Endodermal cell (in vitro differentiated cells): ENCODE results near the gene FNBP1. TPM values are rescaled to one million over a fixed set of nuclear protein-coding genes. Genes with fewer than 3 reads are reported as not detected.
A peak's percentile ranks its signal among the peaks of the same experiment; 100 is the strongest.

ENCODE experiments used
- DNase-seq: peaks from one replicate; pipeline ENCODE4 v3.0.0-alpha.2; 2017
- H3K27ac ChIP-seq: 2 replicates; pipeline ENCODE4 v1.5.1; 2013; ENCODE audit warnings: mild to moderate bottlenecking, low read depth, low read length, moderate library complexity
- H3K27me3 ChIP-seq: 2 replicates; pipeline ENCODE4 v1.6.1; 2013; ENCODE audit warnings: mild to moderate bottlenecking, low read length, moderate library complexity; ENCODE audit not compliant: insufficient read depth, control insufficient read depth, poor library complexity, severe bottlenecking
- H3K36me3 ChIP-seq: 2 replicates; pipeline ENCODE4 v1.7.0; 2013; ENCODE audit warnings: mild to moderate bottlenecking, low read length, moderate library complexity; ENCODE audit not compliant: control insufficient read depth, insufficient read depth
- H3K4me1 ChIP-seq: one replicate; pipeline ENCODE4 v1.7.0; 2013; ENCODE audit warnings: low read length; ENCODE audit not compliant: control insufficient read depth, insufficient read depth
- H3K4me3 ChIP-seq: 2 replicates; pipeline ENCODE4 v1.5.1; 2013; ENCODE audit warnings: mild to moderate bottlenecking, low read length, moderate library complexity
- H3K9ac ChIP-seq: 2 replicates; pipeline ENCODE4 v1.6.1; 2013; ENCODE audit warnings: mild to moderate bottlenecking, low read length, moderate library complexity; ENCODE audit not compliant: poor library complexity, severe bottlenecking; ENCODE audit errors: extremely low read depth
- H3K9me3 ChIP-seq: 2 replicates; pipeline ENCODE4 v1.6.1; 2013; ENCODE audit warnings: mild to moderate bottlenecking, low read length, moderate library complexity; ENCODE audit not compliant: control insufficient read depth
- H3K27ac Mint-ChIP-seq: 2 replicates; pipeline ENCODE4 v1.8.0; 2020; ENCODE audit warnings: mixed read lengths
- H3K27me3 Mint-ChIP-seq: 2 replicates; pipeline ENCODE4 v1.8.0; 2021; ENCODE audit warnings: mild to moderate bottlenecking, mixed read lengths; ENCODE audit not compliant: insufficient read depth
- H3K36me3 Mint-ChIP-seq: 2 replicates; pipeline ENCODE4 v1.8.0; 2020; ENCODE audit warnings: low read depth, mixed read lengths
- H3K4me1 Mint-ChIP-seq: 2 replicates; pipeline ENCODE4 v1.8.0; 2020; ENCODE audit warnings: mixed read lengths
- H3K4me3 Mint-ChIP-seq: 2 replicates; pipeline ENCODE4 v1.8.0; 2020; ENCODE audit warnings: mild to moderate bottlenecking, moderate library complexity, mixed read lengths
- H3K9me3 Mint-ChIP-seq: 2 replicates; pipeline ENCODE4 v1.8.0; 2020; ENCODE audit warnings: mild to moderate bottlenecking, mixed read lengths
- WGBS, 2 experiments: methylation state at CpG; one replicate each; pipeline versions ENCODE4 v1.1.5 to v1.1.7; 2013; ENCODE audit warnings: missing lambda C conversion rate in 2 of 2, mixed read lengths in 1 of 2; ENCODE audit not compliant: insufficient coverage in 1 of 2, insufficient read length in 1 of 2; 5-methylcytosine and 5-hydroxymethylcytosine counted together
- total RNA-seq, 2 donors: library from RNA; stranded (reverse); fragmentation: NEBNext Ultra II Directional in 1 of 2; extraction: Animal tissue kit (Norgen Biotek cat#: 25700) in 1 of 2; gene quantifications; 2 replicates in 1 of 2; 3 replicates in 1 of 2; pipeline ENCODE4 v1.2.1, GENCODE V29; 2021
- TF ChIP-seq, protein P1 (sequence below): fragments of 200-600 bp; sonication (generic); conservative IDR thresholded peaks from 2 replicates; pipeline ENCODE4 v1.5.0; 2021; ENCODE audit warnings: antibody characterized with exemption, mild to moderate bottlenecking

FNBP1 gene
- total RNA-seq, 2 donors from 2014 or later = 41.4 to 43.3 TPM

- Histone ChIP-seq H3K9ac (no peak overlapping the region), H3K4me1 (peaks cover 4% of the 10 kb centered on the region), H3K4me3 (no peak overlapping the region), H3K36me3 (peaks cover 23% of the 10 kb centered on the region), H3K27ac (peak overlapping the region; percentile 32), H3K9me3 (no peaks in the 10 kb centered on the region), H3K27me3 (no peaks in the 10 kb centered on the region)
- TF ChIP-seq, protein P1, sequence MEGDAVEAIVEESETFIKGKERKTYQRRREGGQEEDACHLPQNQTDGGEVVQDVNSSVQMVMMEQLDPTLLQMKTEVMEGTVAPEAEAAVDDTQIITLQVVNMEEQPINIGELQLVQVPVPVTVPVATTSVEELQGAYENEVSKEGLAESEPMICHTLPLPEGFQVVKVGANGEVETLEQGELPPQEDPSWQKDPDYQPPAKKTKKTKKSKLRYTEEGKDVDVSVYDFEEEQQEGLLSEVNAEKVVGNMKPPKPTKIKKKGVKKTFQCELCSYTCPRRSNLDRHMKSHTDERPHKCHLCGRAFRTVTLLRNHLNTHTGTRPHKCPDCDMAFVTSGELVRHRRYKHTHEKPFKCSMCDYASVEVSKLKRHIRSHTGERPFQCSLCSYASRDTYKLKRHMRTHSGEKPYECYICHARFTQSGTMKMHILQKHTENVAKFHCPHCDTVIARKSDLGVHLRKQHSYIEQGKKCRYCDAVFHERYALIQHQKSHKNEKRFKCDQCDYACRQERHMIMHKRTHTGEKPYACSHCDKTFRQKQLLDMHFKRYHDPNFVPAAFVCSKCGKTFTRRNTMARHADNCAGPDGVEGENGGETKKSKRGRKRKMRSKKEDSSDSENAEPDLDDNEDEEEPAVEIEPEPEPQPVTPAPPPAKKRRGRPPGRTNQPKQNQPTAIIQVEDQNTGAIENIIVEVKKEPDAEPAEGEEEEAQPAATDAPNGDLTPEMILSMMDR = no peak
- Mint-ChIP-seq H3K27ac (peak overlapping the region; percentile 56), H3K4me3 (peak overlapping the region; percentile 38), H3K27me3 (no peaks in the 10 kb centered on the region), H3K9me3 (no peaks in the 10 kb centered on the region), H3K36me3 (peaks cover 36% of the 10 kb centered on the region), H3K4me1 (peaks cover 16% of the 10 kb centered on the region)
- peak; percentile 87 for DNase-seq
- WGBS, 2 experiments = 71 to 76% methylated on average over 11 to 37 of the region's 37 CpGs
Observed at GRCh38 chr9:129889941-129890717, 152.9 kb downstream of the FNBP1 start.

DNA sequence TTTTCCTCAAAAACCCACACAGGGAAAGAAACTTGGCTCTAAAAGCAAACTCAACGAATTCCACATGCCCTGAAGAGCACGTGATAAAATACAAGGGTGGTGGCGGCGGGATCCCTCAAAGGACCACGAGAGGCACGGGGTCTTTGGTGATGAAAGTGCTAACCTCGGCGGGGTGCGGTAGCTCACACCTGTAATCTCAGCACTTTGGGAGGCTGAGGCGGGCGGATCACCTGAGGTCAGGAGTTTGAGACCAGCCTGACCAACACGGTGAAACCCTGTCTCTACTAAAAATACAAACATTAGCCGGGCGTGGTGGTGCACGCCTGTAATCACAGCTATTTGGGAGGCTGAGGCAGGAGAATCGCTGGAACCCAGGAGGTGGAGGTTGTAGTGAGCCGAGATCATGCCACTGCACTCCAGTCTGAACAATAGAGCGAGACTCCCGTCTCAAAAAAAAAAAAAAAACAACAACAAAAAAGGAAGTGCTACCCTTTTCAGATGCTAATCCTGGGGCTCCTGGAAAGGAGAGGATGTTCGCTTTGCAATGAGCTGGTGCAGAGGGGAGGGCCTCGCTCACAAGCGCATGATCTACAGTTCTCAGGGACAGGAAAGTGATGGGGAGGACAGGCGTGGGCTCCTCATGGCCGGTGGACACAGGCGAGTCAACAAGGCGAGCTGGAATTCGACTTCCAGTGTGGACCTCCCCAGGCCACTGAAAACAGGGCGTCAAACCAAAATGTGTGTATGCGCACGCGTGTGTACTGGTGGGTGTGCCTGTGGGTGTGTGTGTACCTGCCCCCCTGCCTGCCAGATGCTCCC is 153.7 kb downstream of the FNBP1 start:
- no peak overlapping the region for H3K9ac ChIP-seq
- no peaks in the 10 kb centered on the region for H3K27me3 Mint-ChIP-seq
- no peak overlapping the region for H3K4me3 ChIP-seq
- WGBS, 2 experiments = 91 to 93% methylated on average over 13 to 31 of the region's 31 CpGs
- peaks cover 17% of the 10 kb centered on the region for H3K36me3 ChIP-seq
- peaks cover 29% of the 10 kb centered on the region for H3K36me3 Mint-ChIP-seq
- H3K4me1 ChIP-seq = peaks cover 11% of the 10 kb centered on the region
- no peak overlapping the region for H3K27ac ChIP-seq
- H3K4me1 Mint-ChIP-seq = peaks cover 23% of the 10 kb centered on the region
- DNase-seq = peak; percentile 66
- H3K27ac Mint-ChIP-seq = peak overlapping the region; percentile 56
- no peaks in the 10 kb centered on the region for H3K9me3 Mint-ChIP-seq
- H3K27me3 ChIP-seq = no peaks in the 10 kb centered on the region
- TF ChIP-seq, protein P1 = no peak
- no peaks in the 10 kb centered on the region for H3K9me3 ChIP-seq
- peak overlapping the region; percentile 38 for H3K4me3 Mint-ChIP-seq

- Histone ChIP-seq H3K9ac (no peak overlapping the region), H3K27me3 (no peaks in the 10 kb centered on the region), H3K4me3 (no peak overlapping the region), H3K4me1 (peaks cover 15% of the 10 kb centered on the region), H3K9me3 (no peaks in the 10 kb centered on the region), H3K27ac (no peak overlapping the region), H3K36me3 (peaks cover 12% of the 10 kb centered on the region)
- peaks cover 24% of the 10 kb centered on the region for H3K36me3 Mint-ChIP-seq
- WGBS, 2 experiments = 89 to 91% methylated on average over 15 to 29 of the region's 29 CpGs
- TF ChIP-seq, protein P1 = no peak
- no peak overlapping the region for H3K27ac Mint-ChIP-seq
- no peaks in the 10 kb centered on the region for H3K27me3 Mint-ChIP-seq
- H3K4me3 Mint-ChIP-seq = no peak overlapping the region
- H3K9me3 Mint-ChIP-seq = no peaks in the 10 kb centered on the region
- peaks cover 27% of the 10 kb centered on the region for H3K4me1 Mint-ChIP-seq
- DNase-seq = peak; percentile 50
Observed at GRCh38 chr9:129888293-129889121, 154.5 kb downstream of the FNBP1 start.
